Breast epithelium (tissue), 3 donors: ENCODE measurements around the gene PLPPR2.

ENCODE experiments used
- CTCF ChIP-seq, 3 donors: fragments of 450-650 bp; IDR thresholded peaks; one replicate each; pipeline ENCODE4 v1.5.1; 2016 to 2017; ENCODE audit warnings: antibody characterized with exemption in 3 of 3, mild to moderate bottlenecking in 3 of 3, moderate library complexity in 3 of 3
- POLR2A ChIP-seq: fragments of 450-650 bp; IDR thresholded peaks from one replicate; pipeline ENCODE4 v1.6.1; 2016; ENCODE audit warnings: antibody characterized with exemption, mild to moderate bottlenecking, moderate library complexity
- POLR2AphosphoS5 ChIP-seq, 3 donors: sonication (generic); formaldehyde crosslinking; IDR thresholded peaks; one replicate each; pipeline ENCODE4 v1.6.1; 2017; ENCODE audit warnings: antibody characterized with exemption in 3 of 3

GRCh38 chr19:11387162-11388034 is 32.2 kb downstream of the PLPPR2 start:
- TF ChIP-seq POLR2A (no peak), CTCF (IDR thresholded peaks at IDR 0.05) (no peak), POLR2AphosphoS5 (IDR thresholded peaks at IDR 0.05) (no peak)
